C4-2B (cell line): Measurements from ENCODE around the gene SPOCK1.

ENCODE experiments used
- H3K27ac ChIP-seq: fragments of 450-650 bp; 2 replicates; pipeline ENCODE4 v1.5.1; 2017
- ZFX ChIP-seq: fragments of 450-650 bp; IDR thresholded peaks from 2 replicates; pipeline ENCODE4 v1.6.1; 2017
- TF ChIP-seq, protein P1 (sequence below): fragments of 450-650 bp; conservative IDR thresholded peaks from 2 replicates; pipeline ENCODE4 v1.5.1; 2017; ENCODE audit warnings: mild to moderate bottlenecking

The SPOCK1 gene

DNA sequence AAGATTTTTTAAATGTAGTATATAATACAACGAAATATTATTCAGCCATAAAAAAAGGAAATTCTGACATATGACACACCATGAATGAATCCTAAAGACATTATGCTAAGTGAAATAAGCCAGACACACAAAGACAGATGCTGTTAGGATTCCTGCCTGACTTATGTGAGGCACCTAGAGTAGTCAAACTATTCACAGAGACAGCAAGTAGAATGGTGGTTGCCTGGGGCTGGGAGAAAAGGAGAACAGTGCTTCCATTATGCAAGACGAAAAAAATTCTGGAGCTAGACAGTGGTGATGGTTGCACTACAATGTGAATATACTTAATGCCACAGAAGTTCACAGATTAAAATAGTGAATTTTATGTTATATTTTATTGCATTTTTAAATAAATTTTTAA lies 66.8 kb downstream of the SPOCK1 start:
- no peak overlapping the region for H3K27ac ChIP-seq
- TF ChIP-seq ZFX: no peak
- TF ChIP-seq, protein P1, sequence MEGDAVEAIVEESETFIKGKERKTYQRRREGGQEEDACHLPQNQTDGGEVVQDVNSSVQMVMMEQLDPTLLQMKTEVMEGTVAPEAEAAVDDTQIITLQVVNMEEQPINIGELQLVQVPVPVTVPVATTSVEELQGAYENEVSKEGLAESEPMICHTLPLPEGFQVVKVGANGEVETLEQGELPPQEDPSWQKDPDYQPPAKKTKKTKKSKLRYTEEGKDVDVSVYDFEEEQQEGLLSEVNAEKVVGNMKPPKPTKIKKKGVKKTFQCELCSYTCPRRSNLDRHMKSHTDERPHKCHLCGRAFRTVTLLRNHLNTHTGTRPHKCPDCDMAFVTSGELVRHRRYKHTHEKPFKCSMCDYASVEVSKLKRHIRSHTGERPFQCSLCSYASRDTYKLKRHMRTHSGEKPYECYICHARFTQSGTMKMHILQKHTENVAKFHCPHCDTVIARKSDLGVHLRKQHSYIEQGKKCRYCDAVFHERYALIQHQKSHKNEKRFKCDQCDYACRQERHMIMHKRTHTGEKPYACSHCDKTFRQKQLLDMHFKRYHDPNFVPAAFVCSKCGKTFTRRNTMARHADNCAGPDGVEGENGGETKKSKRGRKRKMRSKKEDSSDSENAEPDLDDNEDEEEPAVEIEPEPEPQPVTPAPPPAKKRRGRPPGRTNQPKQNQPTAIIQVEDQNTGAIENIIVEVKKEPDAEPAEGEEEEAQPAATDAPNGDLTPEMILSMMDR: no peak

DNA sequence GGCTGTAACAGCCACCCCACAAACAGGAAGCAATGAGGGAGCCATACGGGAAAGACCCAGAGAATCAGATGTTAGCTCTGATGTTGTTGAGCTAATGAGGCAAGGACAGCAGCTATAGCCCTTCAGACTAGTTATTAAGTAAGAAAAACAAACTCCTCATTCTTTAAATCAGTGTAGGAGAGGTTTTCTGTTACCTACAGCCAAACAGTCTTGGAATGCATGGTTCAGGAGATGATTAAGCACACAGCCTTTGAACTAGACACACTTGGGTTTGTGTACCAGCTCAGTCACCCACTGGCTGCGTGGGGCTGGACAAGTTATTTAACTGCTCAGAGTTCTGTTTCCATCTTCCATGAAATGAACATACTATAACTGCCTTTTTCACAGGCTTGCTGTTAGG lies 68.1 kb downstream of the SPOCK1 start:
- no peak overlapping the region for H3K27ac ChIP-seq
- no peak for TF ChIP-seq ZFX

DNA sequence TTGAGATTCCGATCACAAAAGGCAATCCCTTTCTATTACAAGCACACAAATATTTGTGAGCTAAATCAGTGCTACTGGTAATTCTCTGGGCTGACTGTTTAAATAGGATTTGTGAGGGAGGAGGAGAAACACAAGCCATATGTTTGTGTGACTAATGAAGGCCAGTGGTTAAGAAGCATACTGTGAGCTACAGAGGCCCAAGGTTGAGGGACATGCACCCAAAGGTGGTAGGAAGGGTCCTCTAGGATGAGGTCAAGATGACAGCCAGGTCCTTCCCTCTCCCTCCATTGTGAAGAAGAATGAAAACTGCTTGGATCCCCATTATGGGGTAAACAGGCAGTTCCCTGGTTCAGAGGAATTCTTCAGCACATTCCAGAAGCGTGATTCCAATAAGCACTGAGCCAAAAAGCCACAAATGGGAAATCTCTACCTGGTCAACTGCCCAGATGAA lies 83.9 kb downstream of the SPOCK1 start:
- no peak overlapping the region for H3K27ac ChIP-seq
- TF ChIP-seq, protein P1: no peak
- no peak for TF ChIP-seq ZFX

DNA sequence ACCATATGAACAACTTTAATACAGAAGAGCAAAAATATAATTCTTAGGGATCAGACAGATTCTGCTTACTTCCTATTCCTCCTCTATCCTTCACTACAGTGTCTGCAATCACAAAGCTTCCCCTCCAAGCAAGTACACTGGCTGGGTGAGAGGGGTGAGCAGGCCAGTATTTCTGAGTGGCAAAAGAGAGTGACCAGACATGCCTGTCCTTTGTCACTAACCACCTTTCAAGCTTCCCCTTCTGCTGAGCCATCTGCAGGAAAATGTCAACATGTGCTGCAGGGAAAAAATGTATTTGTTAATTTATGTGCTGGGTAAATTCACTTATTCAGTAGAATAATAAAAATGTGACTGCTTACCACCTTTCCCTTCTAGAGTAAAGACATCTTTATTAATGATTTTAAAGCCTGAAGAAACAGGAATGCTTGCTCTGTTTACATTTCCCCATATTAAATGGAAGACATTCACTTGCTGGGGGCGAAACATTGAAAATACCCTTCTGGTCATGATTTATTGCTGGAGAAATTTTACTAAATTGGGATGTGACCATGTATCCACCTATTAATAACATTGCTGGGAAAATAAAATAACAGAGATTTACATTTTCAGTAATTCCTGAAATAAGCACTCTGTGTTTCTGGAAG lies 84.9 kb downstream of the SPOCK1 start:
- no peak overlapping the region for H3K27ac ChIP-seq
- TF ChIP-seq ZFX: no peak
- TF ChIP-seq, protein P1: no peak

DNA sequence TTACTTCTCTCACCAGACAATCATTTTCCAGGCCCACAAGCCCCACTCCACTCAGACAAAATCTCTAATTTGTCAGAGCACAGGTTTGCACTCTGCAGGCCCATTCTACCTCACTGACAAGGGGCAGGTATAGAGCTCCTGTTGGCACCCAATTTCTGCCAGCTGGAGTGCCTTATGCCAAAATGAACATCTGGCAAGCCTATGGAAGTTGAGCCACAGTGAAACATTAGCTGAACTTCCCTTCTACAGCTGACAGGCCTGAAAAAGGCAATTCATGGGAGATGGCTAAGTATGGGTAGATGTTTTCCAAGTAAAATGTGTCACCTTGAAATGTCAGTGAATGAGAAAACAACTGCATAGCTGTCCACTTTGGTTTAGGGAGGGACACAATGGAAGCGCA lies 87.0 kb downstream of the SPOCK1 start:
- TF ChIP-seq, protein P1: no peak
- TF ChIP-seq ZFX: no peak
- H3K27ac ChIP-seq: no peak overlapping the region

DNA sequence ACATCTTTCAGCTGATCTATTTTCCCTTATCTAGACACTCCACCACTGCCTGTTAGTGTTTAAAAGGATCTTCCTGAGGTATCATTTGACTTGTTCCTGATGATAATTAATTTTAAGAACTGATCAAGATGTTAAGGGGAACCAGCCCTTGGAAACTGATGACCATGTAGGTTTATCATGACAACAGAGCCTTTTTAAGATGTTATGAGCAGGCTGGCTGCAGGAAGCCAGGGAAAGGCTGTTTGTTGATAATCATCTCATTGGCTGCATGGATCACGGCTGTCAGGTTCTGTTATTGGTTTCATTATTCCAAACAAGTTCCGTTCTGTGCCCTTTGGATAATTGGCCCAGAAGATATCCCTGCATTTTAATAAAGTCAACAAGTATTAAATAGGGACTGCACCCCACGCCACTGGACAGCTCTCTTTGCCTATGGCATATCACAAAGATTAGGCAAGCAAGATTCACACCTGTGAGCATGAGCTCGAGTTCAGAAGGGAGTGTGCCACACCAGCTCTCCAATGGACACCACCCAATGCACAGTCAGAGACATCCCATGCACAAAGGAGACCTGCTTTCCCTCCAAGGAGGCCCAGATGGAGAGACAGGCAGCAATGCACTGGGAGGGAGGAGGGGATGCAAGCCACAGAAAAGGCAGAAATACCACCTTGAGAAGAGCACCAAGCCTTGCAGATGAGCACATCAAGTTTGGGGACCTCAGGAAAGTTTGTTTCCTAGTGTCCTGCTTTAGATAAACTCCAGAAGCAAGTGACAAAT lies 88.7 kb downstream of the SPOCK1 start:
- TF ChIP-seq, protein P1: no peak
- TF ChIP-seq ZFX: no peak
- no peak overlapping the region for H3K27ac ChIP-seq

DNA sequence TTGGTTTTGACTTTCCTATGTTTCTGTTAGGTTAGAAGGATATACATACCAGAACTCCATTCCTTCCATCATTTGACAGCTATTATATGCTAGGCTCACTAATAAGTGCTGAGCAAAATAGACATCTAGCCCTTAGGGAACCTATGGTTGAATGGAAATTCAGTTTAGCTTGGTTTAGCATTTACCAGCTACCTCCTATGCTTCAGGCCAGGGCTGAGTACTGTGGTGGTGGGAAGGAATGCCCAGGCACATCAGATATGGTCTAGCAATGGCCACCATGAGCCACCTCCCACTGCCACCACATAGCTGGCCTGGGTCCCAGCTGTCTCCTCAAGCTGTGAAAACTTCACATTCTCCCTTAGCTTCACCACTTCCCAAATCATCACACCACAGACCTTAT lies 89.4 kb downstream of the SPOCK1 start:
- H3K27ac ChIP-seq: no peak overlapping the region

DNA sequence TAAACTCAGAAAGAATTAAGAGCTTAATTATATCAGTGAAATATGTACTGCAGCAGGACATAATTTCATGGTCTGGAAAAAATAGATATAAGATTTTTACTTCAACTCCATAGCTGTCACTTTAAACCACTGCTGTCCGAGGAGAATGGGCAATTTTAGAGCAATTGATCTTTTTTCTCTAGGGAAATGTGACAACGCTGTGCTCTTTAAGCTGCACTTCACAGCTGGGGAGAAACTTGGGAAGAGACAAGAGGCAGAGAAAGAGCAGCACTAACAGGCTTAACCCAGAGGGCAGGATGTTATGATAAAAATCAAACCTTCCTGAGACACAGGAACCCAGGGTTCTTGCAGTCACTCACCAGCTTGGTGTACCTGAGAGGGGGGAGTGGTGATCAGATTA lies 92.0 kb downstream of the SPOCK1 start:
- TF ChIP-seq ZFX: no peak
- TF ChIP-seq, protein P1: no peak
- no peak overlapping the region for H3K27ac ChIP-seq

More for the DNA sequence above, 89.4 kb downstream of the SPOCK1 start:
- no peak for TF ChIP-seq ZFX
